B cell (primary cell): ENCODE measurements around the gene TLE3.

Experiments used
- EZH2 ChIP-seq: IDR thresholded peaks from 2 replicates; pipeline ENCODE4 v1.6.1; 2012; ENCODE audit warnings: borderline replicate concordance, low read depth, mild to moderate bottlenecking, moderate library complexity, low read length; ENCODE audit not compliant: insufficient read depth, poor library complexity, severe bottlenecking
- TF ChIP-seq, protein P1 (sequence below): fragments of 200-600 bp; IDR thresholded peaks from one replicate; pipeline ENCODE4 v1.8.0; 2022; ENCODE audit warnings: antibody characterized with exemption, mild to moderate bottlenecking

DNA sequence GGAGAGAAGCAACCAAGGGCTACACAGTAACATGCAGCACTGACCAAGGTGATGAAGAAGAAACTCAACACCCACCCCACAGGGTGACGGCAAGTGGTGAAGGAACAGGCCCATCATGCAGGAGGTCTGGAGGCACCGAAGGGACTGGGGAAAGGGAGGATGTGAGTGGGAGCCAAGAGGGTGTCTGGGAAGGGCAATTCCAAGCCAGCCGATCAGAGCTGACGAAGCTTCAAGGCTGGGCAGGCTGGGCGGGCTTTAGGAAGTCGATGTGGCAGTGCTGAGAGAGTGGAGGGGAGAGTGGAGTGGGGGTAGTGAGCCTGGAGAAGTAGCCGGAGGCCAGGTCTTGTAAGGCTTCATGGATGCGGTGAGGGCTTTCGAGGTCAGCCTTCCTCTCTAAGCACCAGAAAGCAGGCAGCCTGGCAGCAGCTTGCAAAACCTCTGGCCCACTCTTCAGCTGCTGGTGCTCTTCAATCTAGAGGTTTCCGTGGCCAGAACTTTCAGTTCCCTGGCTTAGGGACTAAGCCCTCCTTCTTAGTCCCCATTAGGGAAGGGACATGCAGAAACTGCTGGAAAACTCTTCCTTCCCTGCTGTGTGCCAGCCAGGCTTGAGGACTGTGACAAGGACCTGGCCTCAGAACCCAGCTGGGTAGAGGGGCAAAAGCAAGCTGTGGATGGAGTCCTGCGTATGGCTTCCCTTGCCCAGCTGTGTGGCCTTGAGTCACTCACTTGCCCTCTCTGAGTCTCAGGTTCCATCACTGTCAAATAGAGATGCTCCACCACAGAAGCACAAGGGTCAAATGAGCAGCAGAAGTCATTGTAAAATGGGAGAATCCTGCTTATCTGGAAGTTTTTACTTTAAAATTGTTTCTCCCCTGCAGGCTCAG is 72.1 kb downstream of the TLE3 start:
- TF ChIP-seq, protein P1, sequence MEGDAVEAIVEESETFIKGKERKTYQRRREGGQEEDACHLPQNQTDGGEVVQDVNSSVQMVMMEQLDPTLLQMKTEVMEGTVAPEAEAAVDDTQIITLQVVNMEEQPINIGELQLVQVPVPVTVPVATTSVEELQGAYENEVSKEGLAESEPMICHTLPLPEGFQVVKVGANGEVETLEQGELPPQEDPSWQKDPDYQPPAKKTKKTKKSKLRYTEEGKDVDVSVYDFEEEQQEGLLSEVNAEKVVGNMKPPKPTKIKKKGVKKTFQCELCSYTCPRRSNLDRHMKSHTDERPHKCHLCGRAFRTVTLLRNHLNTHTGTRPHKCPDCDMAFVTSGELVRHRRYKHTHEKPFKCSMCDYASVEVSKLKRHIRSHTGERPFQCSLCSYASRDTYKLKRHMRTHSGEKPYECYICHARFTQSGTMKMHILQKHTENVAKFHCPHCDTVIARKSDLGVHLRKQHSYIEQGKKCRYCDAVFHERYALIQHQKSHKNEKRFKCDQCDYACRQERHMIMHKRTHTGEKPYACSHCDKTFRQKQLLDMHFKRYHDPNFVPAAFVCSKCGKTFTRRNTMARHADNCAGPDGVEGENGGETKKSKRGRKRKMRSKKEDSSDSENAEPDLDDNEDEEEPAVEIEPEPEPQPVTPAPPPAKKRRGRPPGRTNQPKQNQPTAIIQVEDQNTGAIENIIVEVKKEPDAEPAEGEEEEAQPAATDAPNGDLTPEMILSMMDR = no peak
- no peak for TF ChIP-seq EZH2
